ENCODE data around the gene MIAT. TPM values are rescaled to one million over a fixed set of nuclear protein-coding genes. Genes with fewer than 3 reads are reported as not detected.

The MIAT gene
- total RNA-seq, 1 experiment from 2014 or later: 0.33 TPM

DNA sequence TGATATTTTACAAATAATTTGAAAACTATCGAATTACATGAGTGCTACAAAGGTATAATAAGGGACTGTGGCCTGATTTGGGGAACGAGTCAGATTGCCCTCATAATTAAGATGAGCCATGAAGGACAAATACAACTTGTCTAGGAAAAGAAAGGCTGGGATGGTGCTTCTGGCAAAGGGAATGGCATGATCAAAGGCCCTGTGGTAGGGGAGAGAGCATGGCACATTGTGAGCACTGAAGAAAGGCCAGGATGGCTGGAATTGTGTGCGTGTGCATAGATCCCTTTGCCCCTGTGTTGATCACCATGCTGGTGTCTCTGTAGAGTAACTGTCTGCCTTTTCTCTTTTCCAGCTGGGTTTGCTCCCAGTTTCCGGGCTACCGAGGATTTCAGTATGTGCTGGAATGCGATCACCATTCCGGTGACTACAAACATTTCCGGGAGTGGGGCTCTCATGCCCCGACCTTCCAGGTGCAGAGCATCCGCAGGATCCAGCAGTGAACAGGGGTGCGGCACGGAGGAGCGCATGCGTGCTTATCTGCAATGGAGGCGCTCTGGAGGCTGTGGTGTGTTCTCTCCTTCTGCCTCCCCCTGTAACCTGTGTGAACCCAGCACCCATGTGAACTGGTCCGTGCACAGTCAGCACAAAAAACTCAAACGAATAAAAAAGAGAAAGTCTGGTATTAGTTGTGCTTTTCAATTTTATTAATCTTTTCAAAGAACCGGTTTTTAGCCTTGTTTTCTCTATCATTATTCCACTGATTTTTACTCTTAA, 27.2 kb upstream of the MIAT start:
- no TSS peak for BruUV-seq (replicated peaks)
- H3K9me3 ChIP-seq (ENCODE audit: control insufficient read depth, insufficient read depth, low read depth, low read length): no peaks in the 10 kb centered on the region
- ChIA-PET CTCF (no interaction called here), POLR2A (interaction anchor here (0.6 kb wide), 1 partner anchor 228 kb away, joined by 4 read pairs; no protein-coding TSS in a partner anchor)
- no peak overlapping the region for H3K27ac ChIP-seq (ENCODE audit: low read length)
- in situ Hi-C loops (cut with HindIII; ENCODE audit: low pct_unique_long_range_greater_than_20kb, low sequenced_read_pairs) (no loop called here), intact Hi-C loops (cut with micrococcal nuclease; ENCODE audit: unreplicated experiment) (no loop called here)
- H3K4me1 ChIP-seq (ENCODE audit: control insufficient read depth, insufficient read depth, low read length): no peaks in the 10 kb centered on the region
- ATAC-seq (no peak), DNase-seq (ENCODE audit: low read depth, low spot score) (no peak)
- no peak for TF ChIP-seq POLR2AphosphoS5 (IDR thresholded peaks at IDR 0.05; ENCODE audit: low read depth, low read length)
- TF ChIP-seq, protein P1, sequence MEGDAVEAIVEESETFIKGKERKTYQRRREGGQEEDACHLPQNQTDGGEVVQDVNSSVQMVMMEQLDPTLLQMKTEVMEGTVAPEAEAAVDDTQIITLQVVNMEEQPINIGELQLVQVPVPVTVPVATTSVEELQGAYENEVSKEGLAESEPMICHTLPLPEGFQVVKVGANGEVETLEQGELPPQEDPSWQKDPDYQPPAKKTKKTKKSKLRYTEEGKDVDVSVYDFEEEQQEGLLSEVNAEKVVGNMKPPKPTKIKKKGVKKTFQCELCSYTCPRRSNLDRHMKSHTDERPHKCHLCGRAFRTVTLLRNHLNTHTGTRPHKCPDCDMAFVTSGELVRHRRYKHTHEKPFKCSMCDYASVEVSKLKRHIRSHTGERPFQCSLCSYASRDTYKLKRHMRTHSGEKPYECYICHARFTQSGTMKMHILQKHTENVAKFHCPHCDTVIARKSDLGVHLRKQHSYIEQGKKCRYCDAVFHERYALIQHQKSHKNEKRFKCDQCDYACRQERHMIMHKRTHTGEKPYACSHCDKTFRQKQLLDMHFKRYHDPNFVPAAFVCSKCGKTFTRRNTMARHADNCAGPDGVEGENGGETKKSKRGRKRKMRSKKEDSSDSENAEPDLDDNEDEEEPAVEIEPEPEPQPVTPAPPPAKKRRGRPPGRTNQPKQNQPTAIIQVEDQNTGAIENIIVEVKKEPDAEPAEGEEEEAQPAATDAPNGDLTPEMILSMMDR (IDR thresholded peaks at IDR 0.05): no peak
- TF ChIP-seq TCF7L2 (IDR thresholded peaks at IDR 0.05; ENCODE audit: low read depth, low read length): no peak
- TF ChIP-seq SIN3A (IDR thresholded peaks at IDR 0.05; ENCODE audit: borderline replicate concordance, insufficient read depth, low read depth, low read length): no peak
- TF ChIP-seq, protein P2, sequence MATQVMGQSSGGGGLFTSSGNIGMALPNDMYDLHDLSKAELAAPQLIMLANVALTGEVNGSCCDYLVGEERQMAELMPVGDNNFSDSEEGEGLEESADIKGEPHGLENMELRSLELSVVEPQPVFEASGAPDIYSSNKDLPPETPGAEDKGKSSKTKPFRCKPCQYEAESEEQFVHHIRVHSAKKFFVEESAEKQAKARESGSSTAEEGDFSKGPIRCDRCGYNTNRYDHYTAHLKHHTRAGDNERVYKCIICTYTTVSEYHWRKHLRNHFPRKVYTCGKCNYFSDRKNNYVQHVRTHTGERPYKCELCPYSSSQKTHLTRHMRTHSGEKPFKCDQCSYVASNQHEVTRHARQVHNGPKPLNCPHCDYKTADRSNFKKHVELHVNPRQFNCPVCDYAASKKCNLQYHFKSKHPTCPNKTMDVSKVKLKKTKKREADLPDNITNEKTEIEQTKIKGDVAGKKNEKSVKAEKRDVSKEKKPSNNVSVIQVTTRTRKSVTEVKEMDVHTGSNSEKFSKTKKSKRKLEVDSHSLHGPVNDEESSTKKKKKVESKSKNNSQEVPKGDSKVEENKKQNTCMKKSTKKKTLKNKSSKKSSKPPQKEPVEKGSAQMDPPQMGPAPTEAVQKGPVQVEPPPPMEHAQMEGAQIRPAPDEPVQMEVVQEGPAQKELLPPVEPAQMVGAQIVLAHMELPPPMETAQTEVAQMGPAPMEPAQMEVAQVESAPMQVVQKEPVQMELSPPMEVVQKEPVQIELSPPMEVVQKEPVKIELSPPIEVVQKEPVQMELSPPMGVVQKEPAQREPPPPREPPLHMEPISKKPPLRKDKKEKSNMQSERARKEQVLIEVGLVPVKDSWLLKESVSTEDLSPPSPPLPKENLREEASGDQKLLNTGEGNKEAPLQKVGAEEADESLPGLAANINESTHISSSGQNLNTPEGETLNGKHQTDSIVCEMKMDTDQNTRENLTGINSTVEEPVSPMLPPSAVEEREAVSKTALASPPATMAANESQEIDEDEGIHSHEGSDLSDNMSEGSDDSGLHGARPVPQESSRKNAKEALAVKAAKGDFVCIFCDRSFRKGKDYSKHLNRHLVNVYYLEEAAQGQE (IDR thresholded peaks at IDR 0.05; ENCODE audit: insufficient read depth in 1 of 2, low read depth in 2 of 2, low read length in 1 of 2): no peak
- H3K36me3 ChIP-seq (ENCODE audit: control insufficient read depth, insufficient read depth, low read length): no peaks in the 10 kb centered on the region
- no peak overlapping the region for H3K4me3 ChIP-seq (ENCODE audit: low read depth in 2 of 2, low read length in 2 of 2)
- no peaks in the 10 kb centered on the region for H3K27me3 ChIP-seq (ENCODE audit: control insufficient read depth, insufficient read depth, low read length)

DNA sequence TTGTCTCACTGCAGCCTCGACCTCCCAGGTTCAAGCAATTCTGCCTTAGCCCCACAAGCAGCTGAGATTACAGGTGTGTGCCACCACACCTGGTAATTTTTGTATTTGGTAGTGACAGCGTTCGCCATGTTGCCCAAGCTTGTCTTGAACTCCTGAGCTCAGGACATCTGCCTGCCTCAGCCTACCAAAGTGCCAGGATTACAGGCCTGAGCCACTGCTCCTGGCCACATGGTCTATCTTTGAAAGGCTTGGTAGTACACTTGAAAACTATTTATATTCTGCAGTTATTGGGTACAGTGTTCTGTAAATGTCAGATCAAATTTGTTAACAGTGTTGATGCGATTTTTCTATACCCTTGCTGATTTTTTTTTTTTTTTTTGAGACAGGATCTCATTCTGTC, 26.1 kb upstream of the MIAT start:
- no peak for DNase-seq (ENCODE audit: low read depth, low spot score)
- TF ChIP-seq POLR2AphosphoS5 (IDR thresholded peaks at IDR 0.05; ENCODE audit: low read depth, low read length) (no peak), TCF7L2 (IDR thresholded peaks at IDR 0.05; ENCODE audit: low read depth, low read length) (no peak), SIN3A (IDR thresholded peaks at IDR 0.05; ENCODE audit: borderline replicate concordance, insufficient read depth, low read depth, low read length) (no peak)
- TF ChIP-seq, protein P1 (IDR thresholded peaks at IDR 0.05): no peak
- TF ChIP-seq, protein P2 (IDR thresholded peaks at IDR 0.05; ENCODE audit: insufficient read depth in 1 of 2, low read depth in 2 of 2, low read length in 1 of 2): no peak
- no peaks in the 10 kb centered on the region for H3K36me3 ChIP-seq (ENCODE audit: control insufficient read depth, insufficient read depth, low read length)
- no TSS peak for BruUV-seq (replicated peaks)
- in situ Hi-C loops (cut with HindIII; ENCODE audit: low pct_unique_long_range_greater_than_20kb, low sequenced_read_pairs) (no loop called here), intact Hi-C loops (cut with micrococcal nuclease; ENCODE audit: unreplicated experiment) (no loop called here)
- no peaks in the 10 kb centered on the region for H3K4me1 ChIP-seq (ENCODE audit: control insufficient read depth, insufficient read depth, low read length)
- no peak overlapping the region for H3K27ac ChIP-seq (ENCODE audit: low read length)
- H3K27me3 ChIP-seq (ENCODE audit: control insufficient read depth, insufficient read depth, low read length): no peaks in the 10 kb centered on the region
- ChIA-PET POLR2A (no interaction called here), CTCF (no interaction called here)
- H3K4me3 ChIP-seq (ENCODE audit: low read depth in 2 of 2, low read length in 2 of 2): no peak overlapping the region
- no peak for ATAC-seq
- no peaks in the 10 kb centered on the region for H3K9me3 ChIP-seq (ENCODE audit: control insufficient read depth, insufficient read depth, low read depth, low read length)
